Keratinocyte (primary cell): Measurements from ENCODE around the gene PFDN4. TPM values are rescaled to one million over a fixed set of nuclear protein-coding genes. Genes with fewer than 3 reads are reported as not detected.

Experiments
- DNase-seq: peaks from one replicate; pipeline ENCODE4 v3.0.0-alpha.2; 2011; ENCODE audit warnings: low read depth, missing footprints, low spot score
- FAIRE-seq: peaks from 2 replicates; lab custom pipeline; 2011; peaks lifted over from hg19 to GRCh38; lab: Jason Lieb, UNC
- H2AFZ ChIP-seq: 2 replicates; pipeline ENCODE4 v1.6.0; 2012; ENCODE audit warnings: low read length, control low read depth, inconsistent platforms; ENCODE audit not compliant: control insufficient read depth
- H3K27ac ChIP-seq: 2 replicates; pipeline ENCODE4 v1.5.1; 2011; ENCODE audit warnings: low read length; ENCODE audit not compliant: control insufficient read depth, insufficient read depth
- H3K27me3 ChIP-seq: 3 replicates; pipeline ENCODE4 v1.6.0; 2011; ENCODE audit warnings: low read length; ENCODE audit not compliant: control insufficient read depth, insufficient read depth; ENCODE audit errors: extremely low read depth
- H3K36me3 ChIP-seq, 2 experiments: 2 replicates in 1 of 2; 3 replicates in 1 of 2; pipeline ENCODE4 v1.5.1; 2011; ENCODE audit warnings: low read length in 2 of 2, mild to moderate bottlenecking in 1 of 2; ENCODE audit not compliant: control insufficient read depth in 2 of 2, insufficient read depth in 2 of 2; ENCODE audit errors: extremely low read depth in 1 of 2
- H3K4me1 ChIP-seq: 3 replicates; pipeline ENCODE4 v1.5.1; 2011; ENCODE audit warnings: low read length; ENCODE audit not compliant: control insufficient read depth, insufficient read depth; ENCODE audit errors: extremely low read depth
- H3K4me2 ChIP-seq: 3 replicates; pipeline ENCODE4 v1.6.0; 2011; ENCODE audit warnings: low read depth, low read length; ENCODE audit not compliant: control insufficient read depth, insufficient read depth; ENCODE audit errors: extremely low read depth
- H3K4me3 ChIP-seq, 3 experiments: fragments of 200-600 bp in 1 of 3; sonication (generic) in 1 of 3; 2 replicates in 2 of 3; 3 replicates in 1 of 3; pipeline ENCODE4 v1.5.1; 2011 to 2016; ENCODE audit warnings: low read length in 3 of 3, mild to moderate bottlenecking in 3 of 3, control low read depth in 2 of 3, inconsistent platforms in 1 of 3, low read depth in 1 of 3, mixed read lengths in 1 of 3, mixed run types in 1 of 3, moderate library complexity in 1 of 3; ENCODE audit not compliant: control insufficient read depth in 2 of 3, insufficient read depth in 2 of 3; ENCODE audit errors: extremely low read depth in 1 of 3
- H3K79me2 ChIP-seq: 2 replicates; pipeline ENCODE4 v1.6.0; 2012; ENCODE audit warnings: low read length; ENCODE audit not compliant: control insufficient read depth, insufficient read depth
- H3K9ac ChIP-seq: 3 replicates; pipeline ENCODE4 v1.6.0; 2011; ENCODE audit warnings: low read length; ENCODE audit not compliant: control insufficient read depth, insufficient read depth; ENCODE audit errors: extremely low read depth
- H3K9me1 ChIP-seq: 3 replicates; pipeline ENCODE4 v1.6.0; 2011; ENCODE audit warnings: low read length; ENCODE audit not compliant: control insufficient read depth, insufficient read depth; ENCODE audit errors: extremely low read depth
- H3K9me3 ChIP-seq: 2 replicates; pipeline ENCODE4 v1.5.1; 2012; ENCODE audit warnings: low read depth, low read length; ENCODE audit not compliant: control insufficient read depth
- H4K20me1 ChIP-seq: 3 replicates; pipeline ENCODE4 v1.6.0; 2011; ENCODE audit warnings: low read length; ENCODE audit not compliant: control insufficient read depth, insufficient read depth; ENCODE audit errors: extremely low read depth
- EZH2 ChIP-seq: IDR thresholded peaks from one replicate; pipeline ENCODE4 v1.6.1; 2012; ENCODE audit warnings: inconsistent platforms, mild to moderate bottlenecking, low read length, moderate library complexity
- dilution Hi-C: fragments of 300-500 bp; cut with MboI; formaldehyde crosslinking; loops from one replicate; pipeline ENCODE4 v1.7.0; 2020; ENCODE audit warnings: low sequenced_read_pairs; ENCODE audit not compliant: extremely low pct_ligation_motif_present
- polyA plus RNA-seq, 5 experiments: library from polyadenylated mRNA; depleted of rRNA in 3 of 5; stranded (reverse) in 3 of 5; stranded (forward) in 1 of 5; unstranded in 1 of 5; fragments of >200 nt; gene quantifications; 1 replicate in 1 of 5; 2 replicates in 3 of 5; 3 replicates in 1 of 5; pipeline versions ENCODE4 v1.2.1 to v1.2.3, GENCODE V29; 2011 to 2012; ENCODE audit warnings: missing spikeins in 2 of 5, low read depth in 1 of 5, low replicate concordance in 1 of 5
- TF ChIP-seq, protein P1 (sequence below), 3 experiments: IDR thresholded peaks in 1 of 3; conservative IDR thresholded peaks in 1 of 3; optimal IDR thresholded peaks in 1 of 3; 2 replicates in 2 of 3; 3 replicates in 1 of 3; pipeline versions ENCODE3 to v1.5.1; 2011; ENCODE audit warnings: low read length in 3 of 3, mild to moderate bottlenecking in 3 of 3, moderate library complexity in 2 of 3, control low read depth in 1 of 3, inconsistent platforms in 1 of 3; ENCODE audit not compliant: insufficient read depth in 2 of 3; ENCODE audit errors: extremely low read depth in 1 of 3

Gene PFDN4
- polyA plus RNA-seq, 1 donor (not counting 4 experiments of a cell fraction or from before 2014, with no cell fraction given), result 65.7 TPM

GRCh38 chr20:54214566-54214965 is 6.7 kb downstream of the PFDN4 start:
- no peak overlapping the region for H3K27ac ChIP-seq
- peaks cover 5 to 20% of the 10 kb centered on the region in 2 experiments for H3K36me3 ChIP-seq
- H3K9ac ChIP-seq, result no peak overlapping the region
- no peak for TF ChIP-seq EZH2
- TF ChIP-seq, protein P1, sequence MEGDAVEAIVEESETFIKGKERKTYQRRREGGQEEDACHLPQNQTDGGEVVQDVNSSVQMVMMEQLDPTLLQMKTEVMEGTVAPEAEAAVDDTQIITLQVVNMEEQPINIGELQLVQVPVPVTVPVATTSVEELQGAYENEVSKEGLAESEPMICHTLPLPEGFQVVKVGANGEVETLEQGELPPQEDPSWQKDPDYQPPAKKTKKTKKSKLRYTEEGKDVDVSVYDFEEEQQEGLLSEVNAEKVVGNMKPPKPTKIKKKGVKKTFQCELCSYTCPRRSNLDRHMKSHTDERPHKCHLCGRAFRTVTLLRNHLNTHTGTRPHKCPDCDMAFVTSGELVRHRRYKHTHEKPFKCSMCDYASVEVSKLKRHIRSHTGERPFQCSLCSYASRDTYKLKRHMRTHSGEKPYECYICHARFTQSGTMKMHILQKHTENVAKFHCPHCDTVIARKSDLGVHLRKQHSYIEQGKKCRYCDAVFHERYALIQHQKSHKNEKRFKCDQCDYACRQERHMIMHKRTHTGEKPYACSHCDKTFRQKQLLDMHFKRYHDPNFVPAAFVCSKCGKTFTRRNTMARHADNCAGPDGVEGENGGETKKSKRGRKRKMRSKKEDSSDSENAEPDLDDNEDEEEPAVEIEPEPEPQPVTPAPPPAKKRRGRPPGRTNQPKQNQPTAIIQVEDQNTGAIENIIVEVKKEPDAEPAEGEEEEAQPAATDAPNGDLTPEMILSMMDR (optimal IDR thresholded peaks at IDR 0.05 in 1 of 3, IDR thresholded peaks at IDR 0.05 in 1 of 3, conservative IDR thresholded peaks at IDR 0.05 in 1 of 3; ENCODE audit: extremely low read depth in 1 of 3, insufficient read depth in 2 of 3, low read length in 3 of 3), result no peak
- H4K20me1 ChIP-seq, result peaks cover 2% of the 10 kb centered on the region
- H3K9me1 ChIP-seq, result no peaks in the 10 kb centered on the region
- dilution Hi-C loops, result loop anchor here (10.0 kb wide), 1 partner anchor 450 kb away; no protein-coding TSS in a partner anchor
- no peaks in the 10 kb centered on the region for H3K9me3 ChIP-seq
- H3K79me2 ChIP-seq, result peaks cover 47% of the 10 kb centered on the region
- no peak overlapping the region for H3K4me2 ChIP-seq
- peaks cover 5% of the 10 kb centered on the region for H3K4me1 ChIP-seq
- H2AFZ ChIP-seq, result no peak overlapping the region
- no peak for DNase-seq
- no peaks in the 10 kb centered on the region for H3K27me3 ChIP-seq
- H3K4me3 ChIP-seq, result no peak overlapping the region
- FAIRE-seq, result no peak

DNA sequence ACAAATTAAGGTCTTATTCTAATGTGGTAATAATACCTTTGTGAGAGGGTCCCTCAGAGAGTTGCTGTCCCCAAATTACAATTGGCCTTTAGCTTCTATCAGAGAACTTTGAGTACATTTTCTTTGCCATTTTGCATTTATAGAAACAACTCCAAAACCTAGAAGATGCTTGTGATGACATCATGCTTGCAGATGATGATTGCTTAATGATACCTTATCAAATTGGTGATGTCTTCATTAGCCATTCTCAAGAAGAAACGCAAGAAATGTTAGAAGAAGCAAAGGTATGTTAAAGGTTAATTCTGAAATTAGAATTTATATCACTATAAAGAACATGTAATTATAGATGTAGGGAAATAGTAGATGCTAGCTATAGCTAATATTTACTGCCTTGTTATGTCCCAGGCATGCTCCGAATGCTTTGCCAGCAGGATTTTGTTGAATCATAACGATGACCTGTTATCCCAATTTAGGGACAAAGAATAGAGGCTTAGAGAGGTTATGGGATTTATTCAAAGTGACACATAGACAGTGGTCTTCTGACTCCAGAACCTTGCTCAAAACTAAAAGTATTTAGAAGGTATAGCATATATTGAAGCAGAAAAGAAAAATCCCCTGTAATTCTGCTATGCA is 7.4 kb downstream of the PFDN4 start:
- no peaks in the 10 kb centered on the region for H3K9me1 ChIP-seq
- H3K79me2 ChIP-seq, result peaks cover 40% of the 10 kb centered on the region
- peaks cover 3% of the 10 kb centered on the region for H3K4me1 ChIP-seq
- no peak overlapping the region for H3K9ac ChIP-seq
- H3K9me3 ChIP-seq, result no peaks in the 10 kb centered on the region
- H3K27me3 ChIP-seq, result no peaks in the 10 kb centered on the region
- peaks cover 5 to 20% of the 10 kb centered on the region in 2 experiments for H3K36me3 ChIP-seq
- FAIRE-seq (no peak), DNase-seq (no peak)
- dilution Hi-C loops, result loop anchor here (10.0 kb wide), 1 partner anchor 450 kb away; no protein-coding TSS in a partner anchor
- no peak overlapping the region for H2AFZ ChIP-seq
- H3K27ac ChIP-seq, result no peak overlapping the region
- peaks cover 2% of the 10 kb centered on the region for H4K20me1 ChIP-seq
- TF ChIP-seq, protein P1 (optimal IDR thresholded peaks at IDR 0.05 in 1 of 3, IDR thresholded peaks at IDR 0.05 in 1 of 3, conservative IDR thresholded peaks at IDR 0.05 in 1 of 3; ENCODE audit: extremely low read depth in 1 of 3, insufficient read depth in 2 of 3, low read length in 3 of 3), result no peak
- TF ChIP-seq EZH2, result no peak
- no peak overlapping the region for H3K4me2 ChIP-seq
- no peak overlapping the region for H3K4me3 ChIP-seq
